Measurements from ENCODE around the gene NRL. TPM values are rescaled to one million over a fixed set of nuclear protein-coding genes. Genes with fewer than 3 reads are reported as not detected.
A peak's percentile ranks its signal among the peaks of the same experiment; 100 is the strongest.

The NRL gene
- total RNA-seq, 1 donor from 2014 or later: 1.8 TPM

GRCh38 chr14:24095271-24096068 is 19.3 kb downstream of the NRL start:
- no peak for DNase-seq (ENCODE audit: extremely low spot score, unreplicated experiment)
- Mint-ChIP-seq H3K36me3 (peaks cover 5% of the 10 kb centered on the region), H3K4me3 (peak overlapping the region; percentile 95), H3K4me1 (ENCODE audit: unreplicated experiment) (peaks cover 28% of the 10 kb centered on the region), H3K27me3 (no peaks in the 10 kb centered on the region), H3K27ac (peak overlapping the region; percentile 86), H3K9me3 (no peaks in the 10 kb centered on the region)
- TF ChIP-seq, protein P1, sequence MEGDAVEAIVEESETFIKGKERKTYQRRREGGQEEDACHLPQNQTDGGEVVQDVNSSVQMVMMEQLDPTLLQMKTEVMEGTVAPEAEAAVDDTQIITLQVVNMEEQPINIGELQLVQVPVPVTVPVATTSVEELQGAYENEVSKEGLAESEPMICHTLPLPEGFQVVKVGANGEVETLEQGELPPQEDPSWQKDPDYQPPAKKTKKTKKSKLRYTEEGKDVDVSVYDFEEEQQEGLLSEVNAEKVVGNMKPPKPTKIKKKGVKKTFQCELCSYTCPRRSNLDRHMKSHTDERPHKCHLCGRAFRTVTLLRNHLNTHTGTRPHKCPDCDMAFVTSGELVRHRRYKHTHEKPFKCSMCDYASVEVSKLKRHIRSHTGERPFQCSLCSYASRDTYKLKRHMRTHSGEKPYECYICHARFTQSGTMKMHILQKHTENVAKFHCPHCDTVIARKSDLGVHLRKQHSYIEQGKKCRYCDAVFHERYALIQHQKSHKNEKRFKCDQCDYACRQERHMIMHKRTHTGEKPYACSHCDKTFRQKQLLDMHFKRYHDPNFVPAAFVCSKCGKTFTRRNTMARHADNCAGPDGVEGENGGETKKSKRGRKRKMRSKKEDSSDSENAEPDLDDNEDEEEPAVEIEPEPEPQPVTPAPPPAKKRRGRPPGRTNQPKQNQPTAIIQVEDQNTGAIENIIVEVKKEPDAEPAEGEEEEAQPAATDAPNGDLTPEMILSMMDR (conservative IDR thresholded peaks at IDR 0.05): no peak

GRCh38 chr14:24094841-24095270 is 19.9 kb downstream of the NRL start:
- TF ChIP-seq, protein P1 (conservative IDR thresholded peaks at IDR 0.05): no peak
- Mint-ChIP-seq H3K4me3 (peak overlapping the region; percentile 95), H3K9me3 (no peaks in the 10 kb centered on the region), H3K36me3 (peaks cover 5% of the 10 kb centered on the region), H3K27ac (peak overlapping the region; percentile 86), H3K27me3 (no peaks in the 10 kb centered on the region), H3K4me1 (ENCODE audit: unreplicated experiment) (peaks cover 30% of the 10 kb centered on the region)
- DNase-seq (ENCODE audit: extremely low spot score, unreplicated experiment): no peak

DNA sequence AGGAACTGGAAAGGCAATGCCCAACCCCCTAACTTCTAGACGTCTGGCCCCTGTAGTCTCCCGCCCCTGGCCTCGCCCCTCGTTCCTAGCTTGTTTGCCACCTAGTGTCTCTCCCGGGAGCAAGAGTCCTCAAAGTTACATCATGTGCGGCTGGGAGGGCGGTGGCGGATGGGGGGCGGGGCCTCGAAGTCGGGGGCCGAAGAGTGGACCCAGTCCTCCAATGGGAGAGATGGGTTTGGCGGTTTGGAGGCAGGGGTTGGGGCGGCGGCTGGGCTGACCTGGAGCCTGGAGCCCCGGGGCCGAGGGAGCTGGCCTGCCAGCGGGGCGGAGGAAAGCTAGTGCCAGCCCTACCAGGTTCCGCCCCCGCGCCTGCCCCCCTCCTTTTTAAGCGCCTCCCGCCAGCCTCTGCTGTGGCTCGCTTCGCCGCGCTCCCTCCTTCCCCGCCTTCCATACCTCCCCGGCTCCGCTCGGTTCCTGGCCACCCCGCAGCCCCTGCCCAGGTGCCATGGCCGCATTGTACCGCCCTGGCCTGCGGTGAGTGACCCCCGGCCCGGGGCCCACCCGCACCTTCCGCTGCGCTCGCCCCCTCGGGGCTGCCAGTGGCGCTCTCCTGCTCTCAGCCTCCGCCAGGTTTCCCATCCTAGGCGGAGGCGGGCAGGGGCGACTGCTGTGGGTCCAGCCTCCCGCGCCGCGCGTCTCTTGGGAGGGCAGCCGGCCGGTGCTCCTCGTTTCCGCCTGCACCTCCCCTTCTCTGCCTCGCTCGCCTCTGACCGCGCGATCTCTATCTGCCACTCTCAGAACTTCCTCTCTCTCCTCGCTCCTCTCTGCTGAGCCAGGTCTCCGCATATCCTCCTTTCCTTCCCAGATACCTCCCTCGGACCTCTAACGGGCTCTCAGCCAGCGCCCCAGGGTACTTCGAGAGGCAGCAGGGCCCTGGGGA is 20.6 kb downstream of the NRL start, which contains the start of gene PCK2:
PCK2 (plus strand) TSS at position 411 of the 940 bp plus-strand sequence; CDS start at position 506, 95 bp downstream.
- H3K9me3 Mint-ChIP-seq: no peaks in the 10 kb centered on the region
- H3K4me3 Mint-ChIP-seq: peak within 1 kb of the TSS; percentile 95
- no peaks in the 10 kb centered on the region for H3K27me3 Mint-ChIP-seq
- H3K36me3 Mint-ChIP-seq: peaks cover 5% of the 10 kb centered on the region
- peaks cover 30% of the 10 kb centered on the region for H3K4me1 Mint-ChIP-seq (ENCODE audit: unreplicated experiment)
- TF ChIP-seq, protein P1 (conservative IDR thresholded peaks at IDR 0.05): no peak
- DNase-seq (ENCODE audit: extremely low spot score, unreplicated experiment): peak; percentile 86
- peak within 1 kb of the TSS; percentile 86 for H3K27ac Mint-ChIP-seq

GRCh38 chr14:24093207-24093900 is 21.4 kb downstream of the NRL start:
- Mint-ChIP-seq H3K27me3 (no peaks in the 10 kb centered on the region), H3K27ac (peak overlapping the region; percentile 78), H3K9me3 (no peaks in the 10 kb centered on the region), H3K4me1 (ENCODE audit: unreplicated experiment) (peaks cover 30% of the 10 kb centered on the region), H3K36me3 (peaks cover 5% of the 10 kb centered on the region), H3K4me3 (peak overlapping the region; percentile 95)
- TF ChIP-seq, protein P1 (conservative IDR thresholded peaks at IDR 0.05): no peak
- DNase-seq (ENCODE audit: extremely low spot score, unreplicated experiment): no peak
